LHCN-M2 (cell line): ENCODE results near the gene VSIG2. TPM values are rescaled to one million over a fixed set of nuclear protein-coding genes. Genes with fewer than 3 reads are reported as not detected.

Experiments used
- DNase-seq: peaks from one replicate; pipeline ENCODE4 v3.0.0-alpha.2; 2012; ENCODE audit warnings: low read depth
- total RNA-seq: library from RNA; depleted of rRNA; stranded (reverse); fragments of >200 nt; gene quantifications from 2 replicates; pipeline ENCODE4 v1.2.3, GENCODE V29; 2014; rRNA removed

VSIG2 gene
- total RNA-seq, 1 experiment from 2014 or later = not detected

- no peak for DNase-seq
Observed at GRCh38 chr11:124724979-124725718, 26.9 kb downstream of the VSIG2 start.

- no peak for DNase-seq
Observed at GRCh38 chr11:124722176-124722575, 29.9 kb downstream of the VSIG2 start.

GRCh38 chr11:124719534-124719933, 32.5 kb downstream of the VSIG2 start:
- DNase-seq = no peak

- DNase-seq = no peak
Observed at GRCh38 chr11:124718801-124719200, 33.3 kb downstream of the VSIG2 start.

GRCh38 chr11:124717786-124718651, 34.0 kb downstream of the VSIG2 start:
- DNase-seq = peak; percentile 18

GRCh38 chr11:124717421-124717785, 34.7 kb downstream of the VSIG2 start:
- peak; percentile 19 for DNase-seq

- DNase-seq = no peak
Observed at GRCh38 chr11:124716591-124716990, 35.5 kb downstream of the VSIG2 start.

GRCh38 chr11:124712392-124712791, 39.7 kb downstream of the VSIG2 start:
- DNase-seq = no peak

GRCh38 chr11:124707829-124708228, 44.2 kb downstream of the VSIG2 start:
- DNase-seq = peak; percentile 3

GRCh38 chr11:124700028-124700427, 52.0 kb downstream of the VSIG2 start:
- no peak for DNase-seq

- DNase-seq = no peak
Observed at GRCh38 chr11:124699547-124699946, 52.5 kb downstream of the VSIG2 start.

Other genes with a start within 250 kb of the VSIG2 start
- gene OR8B12, start 208.6 kb downstream of the VSIG2 start, total RNA-seq = not detected in 2 replicates
- gene OR8A1, start 182.3 kb downstream of the VSIG2 start, total RNA-seq = not detected in 2 replicates
- gene PANX3, start 140.8 kb downstream of the VSIG2 start, total RNA-seq = not detected in 2 replicates
- gene TBRG1, start 129.4 kb downstream of the VSIG2 start, total RNA-seq = 33.7 and 35.8 TPM in 2 replicates
- 11.4 and 15.3 TPM in 2 replicates for gene SIAE, start 78.5 kb downstream of the VSIG2 start, total RNA-seq
- 24.9 and 30.2 TPM in 2 replicates for gene SPA17, start 78.4 kb downstream of the VSIG2 start, total RNA-seq
- 2.4 and 3.8 TPM in 2 replicates for gene NRGN, start 12.3 kb downstream of the VSIG2 start, total RNA-seq
- gene ESAM, start 10.0 kb upstream of the VSIG2 start, total RNA-seq = 0.06 TPM in 2 replicates
- 12.3 and 15.4 TPM in 2 replicates for gene MSANTD2, start 48.2 kb upstream of the VSIG2 start, total RNA-seq
- gene ROBO3, start 113.2 kb upstream of the VSIG2 start, total RNA-seq = 11.9 and 18.5 TPM in 2 replicates
- 23.4 and 26.9 TPM in 2 replicates for gene ROBO4, start 145.6 kb upstream of the VSIG2 start, total RNA-seq
- not detected in 2 replicates for gene HEPN1, start 167.0 kb upstream of the VSIG2 start, total RNA-seq
- gene HEPACAM, start 183.8 kb upstream of the VSIG2 start, total RNA-seq = 0.13 TPM in 1 of 2 replicates, not detected in the other
- 13.3 and 16.0 TPM in 2 replicates for gene CCDC15, start 201.9 kb upstream of the VSIG2 start, total RNA-seq